Adrenal gland (tissue), 5 donors: ENCODE results near the gene TRMT61B.

Experiments
- POLR2A ChIP-seq, 2 donors: fragments of 450-650 bp; IDR thresholded peaks; one replicate each; pipeline ENCODE4 v1.6.1; 2017; ENCODE audit warnings: antibody characterized with exemption in 2 of 2, mild to moderate bottlenecking in 2 of 2, moderate library complexity in 1 of 2
- TF ChIP-seq, protein P1 (sequence below), 6 experiments: fragments of 450-650 bp in 4 of 6; fragments of 200-600 bp in 2 of 6; sonication (generic) in 1 of 6; IDR thresholded peaks; 1 replicate in 5 of 6; 2 replicates in 1 of 6; pipeline versions ENCODE4 v1.5.1 to v1.8.0; 2016 to 2021; ENCODE audit warnings: antibody characterized with exemption in 6 of 6, mild to moderate bottlenecking in 2 of 6, moderate library complexity in 1 of 6
- donor health status: DM: no; HTN: no; CAD: no.

DNA sequence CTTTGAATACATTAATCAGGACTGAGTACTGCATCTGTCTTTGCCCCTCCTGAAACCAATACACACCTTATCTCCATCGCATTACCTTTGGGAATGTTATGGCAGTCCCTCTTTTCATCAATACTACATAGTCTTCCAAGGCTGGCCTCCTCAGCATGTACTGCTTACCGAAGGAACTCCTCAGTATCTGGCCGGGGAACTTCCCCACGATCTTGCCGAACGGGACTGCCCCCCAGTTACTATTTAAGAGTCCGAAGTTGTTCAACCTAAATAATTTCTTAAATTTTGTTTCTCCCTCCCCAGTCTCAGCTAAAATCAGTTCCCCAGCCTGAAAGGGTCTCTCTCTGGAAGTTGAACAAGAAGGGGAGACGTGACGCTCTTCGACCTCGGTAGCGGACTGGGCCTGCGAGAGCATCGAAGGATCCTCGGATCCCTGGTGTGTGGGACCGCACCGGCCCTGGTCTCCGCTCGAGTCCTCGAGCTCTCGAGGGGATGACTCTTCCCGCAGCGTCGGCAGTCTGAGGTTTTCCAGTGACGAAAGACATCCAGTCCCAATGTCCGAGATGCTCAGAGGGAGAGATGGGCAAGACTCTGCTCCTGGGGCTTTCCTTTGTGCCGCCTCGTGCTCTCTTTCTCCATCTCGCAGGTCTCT, 489 bp downstream of the TRMT61B start:
- TF ChIP-seq, protein P1, sequence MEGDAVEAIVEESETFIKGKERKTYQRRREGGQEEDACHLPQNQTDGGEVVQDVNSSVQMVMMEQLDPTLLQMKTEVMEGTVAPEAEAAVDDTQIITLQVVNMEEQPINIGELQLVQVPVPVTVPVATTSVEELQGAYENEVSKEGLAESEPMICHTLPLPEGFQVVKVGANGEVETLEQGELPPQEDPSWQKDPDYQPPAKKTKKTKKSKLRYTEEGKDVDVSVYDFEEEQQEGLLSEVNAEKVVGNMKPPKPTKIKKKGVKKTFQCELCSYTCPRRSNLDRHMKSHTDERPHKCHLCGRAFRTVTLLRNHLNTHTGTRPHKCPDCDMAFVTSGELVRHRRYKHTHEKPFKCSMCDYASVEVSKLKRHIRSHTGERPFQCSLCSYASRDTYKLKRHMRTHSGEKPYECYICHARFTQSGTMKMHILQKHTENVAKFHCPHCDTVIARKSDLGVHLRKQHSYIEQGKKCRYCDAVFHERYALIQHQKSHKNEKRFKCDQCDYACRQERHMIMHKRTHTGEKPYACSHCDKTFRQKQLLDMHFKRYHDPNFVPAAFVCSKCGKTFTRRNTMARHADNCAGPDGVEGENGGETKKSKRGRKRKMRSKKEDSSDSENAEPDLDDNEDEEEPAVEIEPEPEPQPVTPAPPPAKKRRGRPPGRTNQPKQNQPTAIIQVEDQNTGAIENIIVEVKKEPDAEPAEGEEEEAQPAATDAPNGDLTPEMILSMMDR (IDR thresholded peaks at IDR 0.05) = no peak
- TF ChIP-seq POLR2A (IDR thresholded peaks at IDR 0.05) = no peak
